OCI-LY7 (cell line): ENCODE results near the gene ITGB7.

Experiments
- CTCF ChIP-seq: fragments of 200-600 bp; sonication (generic); conservative IDR thresholded peaks from 2 replicates; pipeline ENCODE4 v1.5.1; 2014; ENCODE audit warnings: mild to moderate bottlenecking, antibody characterized with exemption, low read length, moderate library complexity, mixed read lengths
- EZH2phosphoT487 ChIP-seq: fragments of 200-600 bp; sonication (generic); IDR thresholded peaks from 2 replicates; pipeline ENCODE4 v1.6.1; 2018; ENCODE audit warnings: low read depth, borderline replicate concordance, mild to moderate bottlenecking, mixed run types, antibody characterized with exemption, low read length, moderate library complexity, mixed read lengths

DNA sequence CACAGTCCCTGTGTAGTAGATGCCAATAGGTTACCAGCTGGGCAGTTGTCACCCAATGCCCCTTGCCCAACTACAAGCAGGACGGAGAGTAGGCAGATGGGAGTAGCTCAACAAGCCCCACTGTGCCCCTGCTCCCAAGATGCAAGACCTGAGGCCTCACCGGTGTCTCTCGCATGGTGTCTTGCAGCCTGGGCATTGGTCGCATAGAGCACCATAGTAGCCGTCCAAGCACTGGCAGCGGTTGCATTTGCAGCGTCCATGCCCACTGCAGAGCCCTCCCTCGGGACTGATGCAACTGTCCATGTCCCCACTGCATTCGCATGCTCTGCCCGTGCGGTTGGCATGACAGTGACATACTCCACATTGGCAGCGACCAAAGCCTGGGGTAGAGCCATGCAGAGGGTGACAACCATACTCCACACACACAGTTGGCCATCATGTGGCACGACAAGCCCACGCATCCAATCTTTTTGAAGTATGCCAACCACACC lies 14.5 kb downstream of the ITGB7 start:
- no peak for TF ChIP-seq CTCF
- TF ChIP-seq EZH2phosphoT487 = no peak
